ENCODE results near the gene GRK1. TPM values are rescaled to one million over a fixed set of nuclear protein-coding genes. Genes with fewer than 3 reads are reported as not detected.

Gene GRK1
- total and polyA plus RNA-seq, 2 of the 13 experiments (the other 11 are each of a cell fraction or from before 2014, with no cell fraction given): 0.07 to 0.12 TPM

DNA sequence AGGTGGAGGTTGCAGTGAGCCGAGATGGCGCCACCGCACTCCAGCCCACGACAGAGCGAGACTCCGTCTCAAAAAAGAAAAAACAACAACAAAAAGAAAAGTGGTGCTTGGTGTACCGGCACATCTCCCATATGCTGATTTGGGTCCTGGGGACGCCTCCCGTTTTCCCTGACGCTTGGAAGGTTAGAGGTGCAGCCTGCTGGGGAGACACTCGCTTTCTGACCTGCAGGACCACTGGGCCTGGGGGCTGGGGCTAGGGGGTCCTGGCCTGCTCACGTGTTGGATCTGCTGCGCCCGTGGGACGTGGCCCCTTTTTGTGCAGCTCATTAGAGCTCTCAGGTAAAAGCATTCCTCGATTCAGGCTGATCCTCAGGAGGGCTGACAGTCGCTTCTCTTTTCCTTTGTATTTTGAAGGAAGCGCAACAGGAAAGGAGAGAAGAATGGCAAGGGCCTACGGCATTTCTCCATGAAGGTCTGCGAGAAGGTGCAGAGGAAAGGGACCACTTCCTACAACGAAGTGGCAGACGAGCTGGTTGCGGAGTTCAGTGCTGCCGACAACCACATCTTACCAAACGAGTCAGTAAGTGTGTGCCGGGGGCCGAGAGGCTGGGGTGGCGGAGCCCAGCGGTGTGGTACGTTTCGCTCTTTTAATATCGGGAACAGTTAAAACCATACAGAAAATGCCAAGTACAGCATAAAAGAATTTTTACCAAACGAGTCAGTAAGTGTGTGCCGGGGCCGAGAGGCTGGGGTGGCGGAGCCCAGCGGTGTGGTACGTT, 34.1 kb upstream of the GRK1 start (continued):
- no peak for TF ChIP-seq KIAA2018 (CRISPR knock-in tag; IDR thresholded peaks at IDR 0.05; ENCODE audit: borderline replicate concordance)
- TF ChIP-seq FOXO1 (CRISPR knock-in tag; IDR thresholded peaks at IDR 0.05): no peak
- no peak for TF ChIP-seq ZNF354B (CRISPR knock-in tag; IDR thresholded peaks at IDR 0.05)
- TF ChIP-seq ZNF235 (CRISPR knock-in tag; IDR thresholded peaks at IDR 0.05; ENCODE audit: borderline replicate concordance): no peak
- TF ChIP-seq ZBTB10 (CRISPR knock-in tag; IDR thresholded peaks at IDR 0.05; ENCODE audit: borderline replicate concordance): no peak

Measured in HepG2 (cell line).